ENCODE results near the gene ANKS1B. TPM values are rescaled to one million over a fixed set of nuclear protein-coding genes. Genes with fewer than 3 reads are reported as not detected.

ANKS1B gene
- total RNA-seq, 1 donor from 2014 or later = 2.4 TPM

GRCh38 chr12:98868076-98868475, 1116.7 kb downstream of the ANKS1B start:
- FAIRE-seq (no peak), DNase-seq (ENCODE audit: low read depth) (no peak)
- H3K4me3 Mint-ChIP-seq (ENCODE audit: unreplicated experiment) = no peak overlapping the region
- peaks cover 8% of the 10 kb centered on the region for H3K9me3 Mint-ChIP-seq (ENCODE audit: unreplicated experiment)
- H2AFZ ChIP-seq (ENCODE audit: low read depth, low read length) = no peak overlapping the region
- no peaks in the 10 kb centered on the region for H4K20me1 ChIP-seq (ENCODE audit: insufficient read depth, low read length)
- H3K4me3 ChIP-seq (ENCODE audit: insufficient read depth, low read depth, low read length) = no peak overlapping the region
- H3K36me3 ChIP-seq (ENCODE audit: insufficient read depth, low read length) = no peaks in the 10 kb centered on the region
- H3K4me1 Mint-ChIP-seq (ENCODE audit: low read depth, unreplicated experiment) = peaks cover 6% of the 10 kb centered on the region
- H3K27me3 Mint-ChIP-seq (ENCODE audit: low read depth, unreplicated experiment) = no peaks in the 10 kb centered on the region
- no peaks in the 10 kb centered on the region for H3K79me2 ChIP-seq (ENCODE audit: insufficient read depth, low read length)
- H3K27me3 ChIP-seq (ENCODE audit: insufficient read depth, low read length) = no peaks in the 10 kb centered on the region
- no peak overlapping the region for H3K27ac ChIP-seq (ENCODE audit: low read depth, low read length)
- peaks cover 2% of the 10 kb centered on the region for H3K36me3 Mint-ChIP-seq (ENCODE audit: low read depth, unreplicated experiment)
- TF ChIP-seq EZH2 (IDR thresholded peaks at IDR 0.05; ENCODE audit: insufficient read depth, low read length) = no peak
- no peaks in the 10 kb centered on the region for H3K9me3 ChIP-seq (ENCODE audit: insufficient read depth, low read depth, low read length)
- H3K9ac ChIP-seq (ENCODE audit: low read length) = no peak overlapping the region
- H3K4me1 ChIP-seq (ENCODE audit: insufficient read depth, low read length) = no peaks in the 10 kb centered on the region
- no peak overlapping the region for H3K4me2 ChIP-seq (ENCODE audit: low read length)
- no peak overlapping the region for H3K27ac Mint-ChIP-seq (ENCODE audit: unreplicated experiment)

- Histone ChIP-seq H3K9ac (ENCODE audit: low read length) (no peak overlapping the region), H3K9me3 (ENCODE audit: insufficient read depth, low read depth, low read length) (no peaks in the 10 kb centered on the region), H3K4me1 (ENCODE audit: insufficient read depth, low read length) (no peaks in the 10 kb centered on the region), H3K79me2 (ENCODE audit: insufficient read depth, low read length) (no peaks in the 10 kb centered on the region), H3K4me3 (ENCODE audit: insufficient read depth, low read depth, low read length) (no peak overlapping the region), H4K20me1 (ENCODE audit: insufficient read depth, low read length) (no peaks in the 10 kb centered on the region), H2AFZ (ENCODE audit: low read depth, low read length) (no peak overlapping the region), H3K27ac (ENCODE audit: low read depth, low read length) (no peak overlapping the region), H3K36me3 (ENCODE audit: insufficient read depth, low read length) (no peaks in the 10 kb centered on the region), H3K4me2 (ENCODE audit: low read length) (no peak overlapping the region), H3K27me3 (ENCODE audit: insufficient read depth, low read length) (no peaks in the 10 kb centered on the region)
- Mint-ChIP-seq H3K4me1 (ENCODE audit: low read depth, unreplicated experiment) (peaks cover 8% of the 10 kb centered on the region), H3K36me3 (ENCODE audit: low read depth, unreplicated experiment) (peaks cover 2% of the 10 kb centered on the region), H3K4me3 (ENCODE audit: unreplicated experiment) (no peak overlapping the region), H3K27ac (ENCODE audit: unreplicated experiment) (no peak overlapping the region), H3K9me3 (ENCODE audit: unreplicated experiment) (peaks cover 8% of the 10 kb centered on the region), H3K27me3 (ENCODE audit: low read depth, unreplicated experiment) (no peaks in the 10 kb centered on the region)
- TF ChIP-seq, protein P1, sequence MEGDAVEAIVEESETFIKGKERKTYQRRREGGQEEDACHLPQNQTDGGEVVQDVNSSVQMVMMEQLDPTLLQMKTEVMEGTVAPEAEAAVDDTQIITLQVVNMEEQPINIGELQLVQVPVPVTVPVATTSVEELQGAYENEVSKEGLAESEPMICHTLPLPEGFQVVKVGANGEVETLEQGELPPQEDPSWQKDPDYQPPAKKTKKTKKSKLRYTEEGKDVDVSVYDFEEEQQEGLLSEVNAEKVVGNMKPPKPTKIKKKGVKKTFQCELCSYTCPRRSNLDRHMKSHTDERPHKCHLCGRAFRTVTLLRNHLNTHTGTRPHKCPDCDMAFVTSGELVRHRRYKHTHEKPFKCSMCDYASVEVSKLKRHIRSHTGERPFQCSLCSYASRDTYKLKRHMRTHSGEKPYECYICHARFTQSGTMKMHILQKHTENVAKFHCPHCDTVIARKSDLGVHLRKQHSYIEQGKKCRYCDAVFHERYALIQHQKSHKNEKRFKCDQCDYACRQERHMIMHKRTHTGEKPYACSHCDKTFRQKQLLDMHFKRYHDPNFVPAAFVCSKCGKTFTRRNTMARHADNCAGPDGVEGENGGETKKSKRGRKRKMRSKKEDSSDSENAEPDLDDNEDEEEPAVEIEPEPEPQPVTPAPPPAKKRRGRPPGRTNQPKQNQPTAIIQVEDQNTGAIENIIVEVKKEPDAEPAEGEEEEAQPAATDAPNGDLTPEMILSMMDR (IDR thresholded peaks at IDR 0.05; ENCODE audit: insufficient read depth, low read depth, low read length) = no peak
- TF ChIP-seq EZH2 (IDR thresholded peaks at IDR 0.05; ENCODE audit: insufficient read depth, low read length) = no peak
- FAIRE-seq = no peak
- no peak for DNase-seq (ENCODE audit: low read depth)
Observed at GRCh38 chr12:98864363-98864762, 1120.4 kb downstream of the ANKS1B start.

- Histone ChIP-seq H4K20me1 (ENCODE audit: insufficient read depth, low read length) (no peaks in the 10 kb centered on the region), H3K4me3 (ENCODE audit: insufficient read depth, low read depth, low read length) (no peak overlapping the region), H2AFZ (ENCODE audit: low read depth, low read length) (no peak overlapping the region), H3K4me1 (ENCODE audit: insufficient read depth, low read length) (no peaks in the 10 kb centered on the region), H3K9ac (ENCODE audit: low read length) (no peak overlapping the region), H3K4me2 (ENCODE audit: low read length) (no peak overlapping the region), H3K9me3 (ENCODE audit: insufficient read depth, low read depth, low read length) (no peaks in the 10 kb centered on the region), H3K27ac (ENCODE audit: low read depth, low read length) (no peak overlapping the region), H3K79me2 (ENCODE audit: insufficient read depth, low read length) (no peaks in the 10 kb centered on the region), H3K36me3 (ENCODE audit: insufficient read depth, low read length) (no peaks in the 10 kb centered on the region), H3K27me3 (ENCODE audit: insufficient read depth, low read length) (no peaks in the 10 kb centered on the region)
- Mint-ChIP-seq H3K27me3 (ENCODE audit: low read depth, unreplicated experiment) (no peaks in the 10 kb centered on the region), H3K9me3 (ENCODE audit: unreplicated experiment) (peaks cover 8% of the 10 kb centered on the region), H3K27ac (ENCODE audit: unreplicated experiment) (no peak overlapping the region), H3K4me3 (ENCODE audit: unreplicated experiment) (no peak overlapping the region), H3K4me1 (ENCODE audit: low read depth, unreplicated experiment) (peaks cover 17% of the 10 kb centered on the region), H3K36me3 (ENCODE audit: low read depth, unreplicated experiment) (peaks cover 2% of the 10 kb centered on the region)
- TF ChIP-seq, protein P1 (IDR thresholded peaks at IDR 0.05; ENCODE audit: insufficient read depth, low read depth, low read length) = no peak
- TF ChIP-seq EZH2 (IDR thresholded peaks at IDR 0.05; ENCODE audit: insufficient read depth, low read length) = no peak
- DNase-seq (ENCODE audit: low read depth) = no peak
- FAIRE-seq = no peak
Observed at GRCh38 chr12:98863167-98863566, 1121.6 kb downstream of the ANKS1B start.
